ENCODE results near the gene FEZF1. TPM values are rescaled to one million over a fixed set of nuclear protein-coding genes. Genes with fewer than 3 reads are reported as not detected.
A peak's percentile ranks its signal among the peaks of the same experiment; 100 is the strongest.

FEZF1 gene
- total and polyA plus RNA-seq, 11 donors: 0.16 to 0.20 TPM; not detected in 9

DNA sequence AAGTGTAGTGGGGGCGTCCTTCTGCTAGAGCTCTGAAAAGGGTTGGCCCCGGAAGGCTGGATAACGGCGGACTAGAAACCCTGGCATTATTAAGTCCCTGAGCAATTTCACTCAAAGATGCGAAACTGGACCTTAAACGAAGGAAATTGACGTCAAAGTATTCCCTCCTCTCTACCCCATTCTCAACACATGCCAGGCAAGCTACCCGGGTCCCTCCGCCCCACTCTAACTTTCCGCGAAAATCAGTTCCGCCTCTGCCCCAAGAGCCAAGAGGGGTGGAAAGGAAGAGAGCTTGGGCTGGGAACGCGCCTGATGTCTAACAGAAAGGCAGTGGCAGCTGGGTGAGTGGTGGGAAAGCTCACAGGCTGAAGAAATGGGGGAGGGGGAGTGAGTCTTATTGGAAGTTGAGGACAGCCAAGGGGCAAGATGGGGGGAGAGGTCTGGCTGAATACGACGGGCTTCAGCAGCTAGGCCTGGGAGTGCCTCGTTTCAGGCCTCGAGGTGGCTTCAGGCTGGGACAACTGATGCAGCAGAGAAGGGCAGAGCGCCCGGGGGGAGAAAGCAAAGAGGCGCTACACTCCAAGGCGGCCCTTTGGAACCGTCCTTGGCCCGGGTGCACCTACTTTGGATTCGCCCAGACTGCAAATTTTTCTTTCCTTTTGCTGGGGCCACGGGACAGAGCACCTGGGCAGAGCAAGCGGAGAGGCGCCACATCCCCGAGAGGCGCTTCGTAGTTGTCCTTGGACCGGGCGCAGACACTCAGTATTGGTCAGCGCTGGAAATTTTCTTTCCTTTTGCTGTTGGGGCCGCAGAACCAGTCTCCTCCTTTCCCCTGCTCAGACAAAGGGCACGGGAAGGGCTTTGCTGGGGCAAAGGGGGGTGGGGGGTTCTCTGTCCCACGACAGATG lies 2.0 kb upstream of the FEZF1 start:
- Histone ChIP-seq H3K27me3 (peaks cover 75 to 100% (median 99%) of the 10 kb centered on the region in 9 donors), H3K4me1 (peaks cover 3 to 51% (median 23%) of the 10 kb centered on the region in 12 donors), H3K27ac (no peak overlapping the region), H3K9me3 (no peaks in the 10 kb centered on the region), H3K36me3 (no peaks in the 10 kb centered on the region), H3K4me3 (peak overlapping the region in 6 of 12 donors; percentile 24 to 33 (median 26))
- WGBS, 4 donors: 5 to 8% (median 8%) methylated on average over 28 to 37 of the region's 37 CpGs
- no peak for ATAC-seq
- intact Hi-C loops (cut with DNase I): no loop called here
- TF ChIP-seq CTCF (IDR thresholded peaks at IDR 0.05): no peak
- no peak for TF ChIP-seq POLR2A (IDR thresholded peaks at IDR 0.05)
- no peak for DNase-seq

GRCh38 chr7:122305475-122306319 lies 1.1 kb upstream of the FEZF1 start:
- TF ChIP-seq POLR2A (IDR thresholded peaks at IDR 0.05): no peak
- no peak for TF ChIP-seq CTCF (IDR thresholded peaks at IDR 0.05)
- no peaks in the 10 kb centered on the region for H3K9me3 ChIP-seq
- H3K27me3 ChIP-seq: peaks cover 76 to 100% (median 99%) of the 10 kb centered on the region in 9 donors
- peak overlapping the region; percentile 5 to 37 (median 27) for H3K4me3 ChIP-seq
- H3K36me3 ChIP-seq: no peaks in the 10 kb centered on the region
- DNase-seq (no peak), ATAC-seq (peak in 1 of 4 donors; percentile 45)
- intact Hi-C loops (cut with DNase I): no loop called here
- 1 to 3% (median 2%) methylated on average over 36 to 65 of the region's 65 CpGs for WGBS, 4 donors
- no peak overlapping the region for H3K27ac ChIP-seq
- H3K4me1 ChIP-seq: peaks cover 3 to 49% (median 22%) of the 10 kb centered on the region in 12 donors

GRCh38 chr7:122304996-122305421 lies 459 bp upstream of the FEZF1 start:
- DNase-seq (no peak), ATAC-seq (no peak)
- WGBS, 4 donors: 0 to 3% (median 1%) methylated on average over 9 to 24 of the region's 24 CpGs
- TF ChIP-seq POLR2A (IDR thresholded peaks at IDR 0.05) (no peak), CTCF (IDR thresholded peaks at IDR 0.05) (no peak)
- Histone ChIP-seq H3K27me3 (peaks cover 81 to 100% (median 99%) of the 10 kb centered on the region in 9 donors), H3K4me3 (peak overlapping the region in 11 of 12 donors; percentile 5 to 37 (median 27)), H3K4me1 (peaks cover 3 to 49% (median 23%) of the 10 kb centered on the region in 12 donors), H3K9me3 (no peaks in the 10 kb centered on the region), H3K36me3 (no peaks in the 10 kb centered on the region), H3K27ac (no peak overlapping the region)
- intact Hi-C loops (cut with DNase I): no loop called here
